Lower leg skin (tissue), 4 donors: ENCODE data around the gene CYTH3. TPM values are rescaled to one million over a fixed set of nuclear protein-coding genes. Genes with fewer than 3 reads are reported as not detected.

ENCODE experiments used
- DNase-seq, 2 donors: peaks; one replicate each; pipeline ENCODE4 v3.0.0-alpha.2; 2019; ENCODE audit warnings: low spot score in 2 of 2
- H3K4me3 ChIP-seq: fragments of 200-600 bp; sonication (generic); 2 replicates; pipeline ENCODE4 v1.5.1; 2017; ENCODE audit warnings: mild to moderate bottlenecking, low read depth; ENCODE audit not compliant: poor library complexity, severe bottlenecking
- CTCF ChIP-seq, 3 donors: fragments of 450-650 bp; IDR thresholded peaks; one replicate each; pipeline ENCODE4 v1.5.1; 2016; ENCODE audit warnings: antibody characterized with exemption in 3 of 3, mild to moderate bottlenecking in 3 of 3, moderate library complexity in 2 of 3
- POLR2A ChIP-seq, 2 donors: fragments of 450-650 bp; IDR thresholded peaks; one replicate each; pipeline ENCODE4 v1.6.1; 2016 to 2017; ENCODE audit warnings: antibody characterized with exemption in 2 of 2, mild to moderate bottlenecking in 1 of 2, moderate library complexity in 1 of 2
- WGBS, 2 donors: methylation state at CpG; one replicate each; pipeline ENCODE4 v1.1.5; 2018; 5-methylcytosine and 5-hydroxymethylcytosine counted together
- intact Hi-C: fragments of 100-400 bp; cut with DNase I; formaldehyde crosslinking; loops from one replicate; pipeline ENCODE4 v1.15.0; 2023; ENCODE audit warnings: low total_unique reads
- total RNA-seq, 4 donors: library from RNA; depleted of rRNA; stranded (reverse); fragments of >200 nt; gene quantifications; one replicate each; pipeline ENCODE4 v1.1.0, GENCODE V29; 2016

Gene CYTH3
- total RNA-seq, 4 donors from 2014 or later = 40.3 to 108 (median 44.7) TPM

GRCh38 chr7:6259257-6259656 is 13.2 kb downstream of the CYTH3 start:
- DNase-seq = no peak
- WGBS, 2 donors = 39 to 51% methylated on average over 3 of the region's 3 CpGs
- no peak overlapping the region for H3K4me3 ChIP-seq
- intact Hi-C loops = no loop called here
- TF ChIP-seq POLR2A (IDR thresholded peaks at IDR 0.05) (no peak), CTCF (IDR thresholded peaks at IDR 0.05) (no peak)

GRCh38 chr7:6258440-6259182 is 13.8 kb downstream of the CYTH3 start:
- DNase-seq = no peak
- 42 to 47% methylated on average over 5 of the region's 5 CpGs for WGBS, 2 donors
- no peak for TF ChIP-seq CTCF (IDR thresholded peaks at IDR 0.05)
- no peak for TF ChIP-seq POLR2A (IDR thresholded peaks at IDR 0.05)
- no peak overlapping the region for H3K4me3 ChIP-seq
- intact Hi-C loops = no loop called here

DNA sequence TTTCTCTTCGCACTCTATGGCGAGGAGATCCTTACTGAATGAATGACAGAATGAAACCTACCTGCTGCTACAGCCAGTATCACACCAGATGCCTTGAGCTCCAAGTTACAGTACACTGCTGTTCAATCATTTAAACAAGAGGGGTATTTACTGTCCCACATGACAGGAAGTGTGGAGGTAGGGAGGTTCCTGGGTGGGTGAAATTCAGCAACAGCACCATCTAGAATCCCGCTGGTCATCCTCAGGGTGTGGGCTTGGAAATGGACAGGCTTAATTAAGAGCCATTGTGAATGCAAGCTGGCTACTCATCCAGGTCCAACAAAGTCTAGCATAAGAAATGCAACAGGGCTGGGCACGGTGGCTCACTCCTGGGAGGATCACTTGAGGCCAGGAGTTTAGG is 14.7 kb downstream of the CYTH3 start:
- DNase-seq = no peak
- H3K4me3 ChIP-seq = no peak overlapping the region
- no peak for TF ChIP-seq CTCF (IDR thresholded peaks at IDR 0.05)
- no peak for TF ChIP-seq POLR2A (IDR thresholded peaks at IDR 0.05)
- WGBS, 2 donors = 88 to 91% methylated on average over 4 of the region's 4 CpGs
- intact Hi-C loops = no loop called here

GRCh38 chr7:6256677-6257535 is 15.5 kb downstream of the CYTH3 start:
- TF ChIP-seq CTCF (IDR thresholded peaks at IDR 0.05) = no peak
- no peak for TF ChIP-seq POLR2A (IDR thresholded peaks at IDR 0.05)
- 52 to 54% methylated on average over 9 of the region's 9 CpGs for WGBS, 2 donors
- intact Hi-C loops = no loop called here
- peak in 1 of 2 donors; percentile 61 for DNase-seq
- H3K4me3 ChIP-seq = no peak overlapping the region

GRCh38 chr7:6256109-6256483 is 16.3 kb downstream of the CYTH3 start:
- 48 to 49% methylated on average over 5 of the region's 5 CpGs for WGBS, 2 donors
- DNase-seq = no peak
- TF ChIP-seq CTCF (IDR thresholded peaks at IDR 0.05) = no peak
- TF ChIP-seq POLR2A (IDR thresholded peaks at IDR 0.05) = no peak
- intact Hi-C loops = no loop called here
- no peak overlapping the region for H3K4me3 ChIP-seq
